Brain microvascular endothelial cell (primary cell): Measurements from ENCODE around the gene OSBPL2.

Source experiments
- DNase-seq: peaks from one replicate; pipeline ENCODE4 v3.0.0-alpha.2; 2020
- H3K27ac ChIP-seq: fragments of 250-450 bp; sonication (Bioruptor Pico); 2 replicates; pipeline ENCODE4 v1.5.1; 2020; ENCODE audit warnings: mild to moderate bottlenecking, moderate library complexity
- H3K27me3 ChIP-seq: fragments of 250-450 bp; sonication (Bioruptor Pico); replicated peaks from 2 replicates; pipeline ENCODE4 v1.5.1; 2020; ENCODE audit warnings: mild to moderate bottlenecking
- H3K36me3 ChIP-seq: fragments of 250-450 bp; sonication (Bioruptor Pico); replicated peaks from 2 replicates; pipeline ENCODE4 v1.5.1; 2020; ENCODE audit warnings: mild to moderate bottlenecking
- H3K4me3 ChIP-seq: 2 replicates; pipeline ENCODE4 v1.5.1; 2011; ENCODE audit warnings: low read depth, mild to moderate bottlenecking, control low read depth, low read length, moderate library complexity
- CTCF ChIP-seq: IDR thresholded peaks from 2 replicates; pipeline ENCODE4 v1.5.1; 2011; ENCODE audit warnings: low read depth, mild to moderate bottlenecking, moderate library complexity, low read length, control low read depth, inconsistent platforms; ENCODE audit errors: missing control alignments
- in situ Hi-C: cut with HindIII; loops from 2 replicates; pipeline ENCODE4 v1.10.0; 2017; ENCODE audit warnings: low sequenced_read_pairs, low pct_ligation_motif_present

OSBPL2 gene

GRCh38 chr20:62215020-62215990, 23.0 kb upstream of the OSBPL2 start:
- no peak for TF ChIP-seq CTCF
- Histone ChIP-seq H3K27ac (no peak overlapping the region), H3K36me3 (no peaks in the 10 kb centered on the region), H3K27me3 (peaks cover 40% of the 10 kb centered on the region), H3K4me3 (no peak overlapping the region)
- in situ Hi-C loops: no loop called here
- no peak for DNase-seq

- no peak for DNase-seq
- Histone ChIP-seq H3K4me3 (no peak overlapping the region), H3K27me3 (peaks cover 44% of the 10 kb centered on the region), H3K27ac (no peak overlapping the region), H3K36me3 (no peaks in the 10 kb centered on the region)
- in situ Hi-C loops: no loop called here
- no peak for TF ChIP-seq CTCF
These were observed 22.2 kb upstream of the OSBPL2 start for GRCh38 chr20:62215991-62216635.

DNA sequence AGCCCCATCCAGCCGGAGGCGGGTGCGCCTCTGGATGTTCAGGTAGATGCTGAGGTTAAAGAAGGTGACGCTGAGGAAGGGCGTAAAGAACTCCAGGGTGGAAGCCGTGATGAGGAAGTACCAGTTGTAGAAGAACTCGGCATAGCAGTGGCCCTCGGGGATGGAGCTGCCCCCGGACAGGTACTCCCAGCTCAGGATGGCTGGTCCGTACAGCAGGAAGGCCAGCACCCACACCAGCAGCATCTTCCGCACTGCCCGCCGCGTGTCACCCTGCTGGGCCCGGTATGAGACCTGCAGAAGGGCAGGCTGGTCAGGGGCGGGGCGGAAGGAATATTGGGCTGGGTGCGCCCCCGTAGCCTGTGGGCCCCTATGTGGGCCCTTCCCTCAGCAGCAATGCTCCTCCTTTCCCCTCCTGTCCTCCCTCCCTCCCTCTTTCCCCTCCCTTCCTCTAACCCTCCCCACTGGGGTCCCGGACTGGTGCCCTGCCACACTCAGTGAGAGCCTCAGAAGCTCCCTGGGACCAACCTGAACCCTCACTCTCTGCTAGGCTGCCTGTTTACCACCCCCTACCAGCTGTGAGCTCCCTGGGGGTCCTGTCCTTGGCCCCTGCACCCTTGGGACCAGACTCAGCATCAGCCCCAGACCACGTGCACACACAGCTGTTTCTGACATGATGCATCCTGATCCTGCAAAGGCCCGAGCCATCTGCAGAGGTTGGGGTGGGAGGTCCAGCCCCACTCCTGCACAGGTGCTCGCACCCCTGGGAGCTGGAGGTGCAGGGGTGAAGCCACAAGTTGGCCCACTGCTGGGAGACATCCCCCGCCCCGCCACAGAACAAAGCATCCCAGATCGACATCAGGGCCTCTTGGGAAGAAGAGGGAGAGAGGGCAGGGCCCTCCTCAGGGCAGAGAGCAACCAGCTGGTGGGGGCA, 21.4 kb upstream of the OSBPL2 start:
- Histone ChIP-seq H3K27me3 (peaks cover 44% of the 10 kb centered on the region), H3K27ac (no peak overlapping the region), H3K4me3 (no peak overlapping the region), H3K36me3 (no peaks in the 10 kb centered on the region)
- no peak for TF ChIP-seq CTCF
- in situ Hi-C loops: no loop called here
- DNase-seq: no peak

DNA sequence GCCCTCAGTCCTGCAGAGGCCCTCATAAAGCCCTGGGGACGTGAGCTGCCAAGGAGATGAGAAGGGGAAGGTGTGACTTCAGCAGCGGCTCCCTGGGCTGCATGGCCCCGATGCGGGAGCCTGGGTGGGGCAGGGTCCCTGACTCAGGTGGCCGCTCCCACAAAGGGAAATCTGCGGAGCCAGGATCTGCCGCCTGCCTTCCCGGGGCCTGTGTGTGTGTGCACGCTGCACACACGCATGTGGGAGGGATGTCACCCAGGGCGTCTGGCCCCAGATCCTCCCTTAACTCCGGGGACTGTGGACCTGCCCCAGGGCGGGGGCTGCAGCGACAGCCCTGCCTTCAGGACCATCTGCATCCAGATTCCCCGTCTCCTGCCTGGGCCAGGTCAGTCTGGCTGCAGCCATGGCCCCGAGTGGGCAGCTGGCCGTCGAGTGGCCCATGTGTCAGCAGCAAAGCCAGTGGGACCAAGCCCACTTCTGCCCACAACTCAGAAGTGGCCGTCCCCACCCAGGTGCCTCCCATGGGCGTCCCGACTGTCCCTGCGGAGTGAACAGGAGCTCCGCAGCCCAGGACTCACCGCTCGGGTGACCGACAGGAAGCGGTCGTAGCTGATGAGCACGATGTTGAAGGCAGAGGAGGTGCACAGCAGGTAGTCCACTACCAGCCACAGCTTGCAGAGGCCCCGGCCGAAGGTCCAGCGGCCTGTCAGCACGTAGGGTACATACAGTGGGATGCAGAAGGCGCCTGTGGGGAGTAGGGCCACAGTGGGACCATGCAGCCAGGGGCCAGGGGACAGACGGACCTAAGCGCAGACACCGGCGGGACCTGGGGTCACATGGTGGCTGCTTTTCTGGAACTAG, 20.2 kb upstream of the OSBPL2 start:
- no peak for TF ChIP-seq CTCF
- Histone ChIP-seq H3K4me3 (no peak overlapping the region), H3K27ac (no peak overlapping the region), H3K27me3 (peaks cover 47% of the 10 kb centered on the region), H3K36me3 (no peaks in the 10 kb centered on the region)
- in situ Hi-C loops: no loop called here
- DNase-seq: no peak
